ENCODE measurements around the gene ENG.

DNA sequence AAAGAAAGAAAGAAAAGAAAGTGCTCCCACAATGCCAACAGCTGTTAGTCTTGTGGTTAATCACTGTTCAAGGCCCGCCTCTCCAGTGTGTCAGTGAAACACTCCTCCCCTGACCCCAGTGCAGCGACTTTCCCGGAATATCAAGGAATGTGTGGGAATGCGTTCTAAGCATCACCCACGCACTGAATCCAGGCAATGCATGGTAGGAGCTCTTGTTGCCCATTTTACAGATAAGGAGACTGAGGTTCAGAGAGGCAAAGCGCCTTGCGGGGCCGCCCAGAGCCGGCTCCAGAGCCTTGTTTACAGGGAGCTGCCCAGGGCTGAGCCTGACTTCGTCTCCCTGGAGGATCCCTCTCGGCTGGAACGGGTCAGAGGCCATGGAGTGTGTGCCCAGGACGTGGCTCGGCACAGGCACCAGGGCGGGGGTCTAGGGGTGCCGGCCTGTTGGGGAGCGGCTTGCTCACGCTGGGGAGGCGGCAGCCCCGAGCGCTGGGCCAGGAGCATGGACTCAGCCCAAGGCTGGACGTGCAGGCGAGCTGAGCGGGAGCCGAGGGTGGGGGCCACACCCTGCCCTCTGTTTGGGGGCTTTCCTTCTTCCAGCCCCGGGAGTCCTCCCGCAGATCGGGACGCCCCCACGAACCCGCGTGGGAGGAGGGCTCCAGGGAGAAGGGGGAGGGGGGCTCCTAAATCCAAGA, 44.1 kb upstream of the ENG start:
- TF ChIP-seq, protein P1, sequence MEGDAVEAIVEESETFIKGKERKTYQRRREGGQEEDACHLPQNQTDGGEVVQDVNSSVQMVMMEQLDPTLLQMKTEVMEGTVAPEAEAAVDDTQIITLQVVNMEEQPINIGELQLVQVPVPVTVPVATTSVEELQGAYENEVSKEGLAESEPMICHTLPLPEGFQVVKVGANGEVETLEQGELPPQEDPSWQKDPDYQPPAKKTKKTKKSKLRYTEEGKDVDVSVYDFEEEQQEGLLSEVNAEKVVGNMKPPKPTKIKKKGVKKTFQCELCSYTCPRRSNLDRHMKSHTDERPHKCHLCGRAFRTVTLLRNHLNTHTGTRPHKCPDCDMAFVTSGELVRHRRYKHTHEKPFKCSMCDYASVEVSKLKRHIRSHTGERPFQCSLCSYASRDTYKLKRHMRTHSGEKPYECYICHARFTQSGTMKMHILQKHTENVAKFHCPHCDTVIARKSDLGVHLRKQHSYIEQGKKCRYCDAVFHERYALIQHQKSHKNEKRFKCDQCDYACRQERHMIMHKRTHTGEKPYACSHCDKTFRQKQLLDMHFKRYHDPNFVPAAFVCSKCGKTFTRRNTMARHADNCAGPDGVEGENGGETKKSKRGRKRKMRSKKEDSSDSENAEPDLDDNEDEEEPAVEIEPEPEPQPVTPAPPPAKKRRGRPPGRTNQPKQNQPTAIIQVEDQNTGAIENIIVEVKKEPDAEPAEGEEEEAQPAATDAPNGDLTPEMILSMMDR (conservative IDR thresholded peaks at IDR 0.05; ENCODE audit: low read depth, low read length): no peak
- TF ChIP-seq POLR2A (IDR thresholded peaks at IDR 0.05; ENCODE audit: low read depth, low read length): no peak
- no peak for TF ChIP-seq MAFK (IDR thresholded peaks at IDR 0.05; ENCODE audit: low read depth, low read length)
- TF ChIP-seq, protein P2, sequence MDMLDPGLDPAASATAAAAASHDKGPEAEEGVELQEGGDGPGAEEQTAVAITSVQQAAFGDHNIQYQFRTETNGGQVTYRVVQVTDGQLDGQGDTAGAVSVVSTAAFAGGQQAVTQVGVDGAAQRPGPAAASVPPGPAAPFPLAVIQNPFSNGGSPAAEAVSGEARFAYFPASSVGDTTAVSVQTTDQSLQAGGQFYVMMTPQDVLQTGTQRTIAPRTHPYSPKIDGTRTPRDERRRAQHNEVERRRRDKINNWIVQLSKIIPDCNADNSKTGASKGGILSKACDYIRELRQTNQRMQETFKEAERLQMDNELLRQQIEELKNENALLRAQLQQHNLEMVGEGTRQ (IDR thresholded peaks at IDR 0.05; ENCODE audit: low read depth, low read length): no peak
